Neural crest cell (in vitro differentiated cells): ENCODE results near the gene CYSTM1. TPM values are rescaled to one million over a fixed set of nuclear protein-coding genes. Genes with fewer than 3 reads are reported as not detected.

Experiments
- DNase-seq: peaks from one replicate; pipeline ENCODE4 v3.0.0; 2021; ENCODE audit warnings: low read depth, mixed read lengths, low spot score
- H3K27ac Mint-ChIP-seq: one replicate; pipeline ENCODE4 v1.8.0; 2021; ENCODE audit warnings: mild to moderate bottlenecking, mixed read lengths; ENCODE audit not compliant: unreplicated experiment
- H3K27me3 Mint-ChIP-seq: 2 replicates; pipeline ENCODE4 v1.8.0; 2021; ENCODE audit warnings: low read depth, mild to moderate bottlenecking, mixed read lengths
- H3K36me3 Mint-ChIP-seq: 2 replicates; pipeline ENCODE4 v1.8.0; 2021; ENCODE audit warnings: low read depth, mild to moderate bottlenecking, mixed read lengths
- H3K4me1 Mint-ChIP-seq: 2 replicates; pipeline ENCODE4 v1.8.0; 2021; ENCODE audit warnings: mixed read lengths
- H3K4me3 Mint-ChIP-seq: one replicate; pipeline ENCODE4 v1.8.0; 2021; ENCODE audit warnings: mild to moderate bottlenecking, mixed read lengths
- H3K9me3 Mint-ChIP-seq: 2 replicates; pipeline ENCODE4 v1.8.0; 2021; ENCODE audit warnings: mixed read lengths
- total RNA-seq: library from RNA; stranded (reverse); gene quantifications from 2 replicates; pipeline ENCODE4 v1.2.1, GENCODE V29; 2021
- TF ChIP-seq, protein P1 (sequence below): fragments of 200-600 bp; sonication (generic); conservative IDR thresholded peaks from 2 replicates; pipeline ENCODE4 v1.5.0; 2021; ENCODE audit warnings: antibody characterized with exemption, mild to moderate bottlenecking

Gene CYSTM1
- total RNA-seq, 1 donor from 2014 or later, result 19.8 TPM

GRCh38 chr5:140292212-140293036, 117.4 kb downstream of the CYSTM1 start:
- H3K4me1 Mint-ChIP-seq, result peaks cover 32% of the 10 kb centered on the region
- H3K27me3 Mint-ChIP-seq, result no peaks in the 10 kb centered on the region
- TF ChIP-seq, protein P1, sequence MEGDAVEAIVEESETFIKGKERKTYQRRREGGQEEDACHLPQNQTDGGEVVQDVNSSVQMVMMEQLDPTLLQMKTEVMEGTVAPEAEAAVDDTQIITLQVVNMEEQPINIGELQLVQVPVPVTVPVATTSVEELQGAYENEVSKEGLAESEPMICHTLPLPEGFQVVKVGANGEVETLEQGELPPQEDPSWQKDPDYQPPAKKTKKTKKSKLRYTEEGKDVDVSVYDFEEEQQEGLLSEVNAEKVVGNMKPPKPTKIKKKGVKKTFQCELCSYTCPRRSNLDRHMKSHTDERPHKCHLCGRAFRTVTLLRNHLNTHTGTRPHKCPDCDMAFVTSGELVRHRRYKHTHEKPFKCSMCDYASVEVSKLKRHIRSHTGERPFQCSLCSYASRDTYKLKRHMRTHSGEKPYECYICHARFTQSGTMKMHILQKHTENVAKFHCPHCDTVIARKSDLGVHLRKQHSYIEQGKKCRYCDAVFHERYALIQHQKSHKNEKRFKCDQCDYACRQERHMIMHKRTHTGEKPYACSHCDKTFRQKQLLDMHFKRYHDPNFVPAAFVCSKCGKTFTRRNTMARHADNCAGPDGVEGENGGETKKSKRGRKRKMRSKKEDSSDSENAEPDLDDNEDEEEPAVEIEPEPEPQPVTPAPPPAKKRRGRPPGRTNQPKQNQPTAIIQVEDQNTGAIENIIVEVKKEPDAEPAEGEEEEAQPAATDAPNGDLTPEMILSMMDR, result no peak
- H3K4me3 Mint-ChIP-seq, result no peak overlapping the region
- no peak for DNase-seq
- H3K27ac Mint-ChIP-seq, result no peak overlapping the region
- H3K9me3 Mint-ChIP-seq, result no peaks in the 10 kb centered on the region
- H3K36me3 Mint-ChIP-seq, result no peaks in the 10 kb centered on the region

Other genes with a start within 250 kb of the CYSTM1 start
- 0.64 and 0.82 TPM in 2 replicates for gene NRG2, start 131.9 kb upstream of the CYSTM1 start, total RNA-seq
- 5.5 and 5.7 TPM in 2 replicates for gene PURA, start 61.1 kb upstream of the CYSTM1 start, total RNA-seq
- 1.1 and 1.4 TPM in 2 replicates for gene IGIP, start 49.3 kb upstream of the CYSTM1 start, total RNA-seq
- 63.2 and 67.0 TPM in 2 replicates for gene PFDN1, start 127.9 kb downstream of the CYSTM1 start, total RNA-seq
- gene HBEGF, start 171.4 kb downstream of the CYSTM1 start, total RNA-seq, result 2.2 and 2.4 TPM in 2 replicates
- gene SLC4A9, start 185.0 kb downstream of the CYSTM1 start, total RNA-seq, result not detected in 2 replicates
- 152 and 154 TPM in 2 replicates for gene ANKHD1, start 226.6 kb downstream of the CYSTM1 start, total RNA-seq